ENCODE data around the gene C5AR2.
A peak's percentile ranks its signal among the peaks of the same experiment; 100 is the strongest.
"Not testable (repeated sequence)": the region's sequence is repeated elsewhere in the genome, so short reads cannot be mapped to it uniquely, and the experiment has no call there.

C5AR2 gene

GRCh38 chr19:47387623-47388022, 55.6 kb downstream of the C5AR2 start:
- DNase-seq = not testable (repeated sequence)

GRCh38 chr19:47388721-47389120, 56.7 kb downstream of the C5AR2 start:
- not testable (repeated sequence) for DNase-seq

GRCh38 chr19:47389150-47389556, 57.2 kb downstream of the C5AR2 start:
- DNase-seq = no peak

GRCh38 chr19:47390533-47391488, 58.8 kb downstream of the C5AR2 start:
- no peak for DNase-seq

GRCh38 chr19:47391510-47392223, 59.7 kb downstream of the C5AR2 start:
- DNase-seq = peak; percentile 29
